WTC11 (cell line): ENCODE results near the gene TMEM234. TPM values are rescaled to one million over a fixed set of nuclear protein-coding genes. Genes with fewer than 3 reads are reported as not detected.

Experiments used
- ATAC-seq: fragments of 200-7000 bp; cut with Tn5 transposase; 2 replicates; pipeline ENCODE4 v1.10.0; 2021; ENCODE audit warnings: mild to moderate bottlenecking, moderate library complexity
- CTCF ChIA-PET: fragments of 300-600 bp; sonication (Branson Sonifier 250); formaldehyde crosslinking; loops from one replicate; lab custom pipeline; 2021; ENCODE audit warnings: antibody characterized with exemption; lab: Charles Lee
- POLR2A ChIA-PET: fragments of 350-600 bp; sonication (Branson Sonifier 250); formaldehyde crosslinking; loops from one replicate; lab custom pipeline; 2021; ENCODE audit warnings: antibody characterized with exemption; lab: Charles Lee
- DNase-seq: peaks from one replicate; pipeline ENCODE4 v3.0.0; 2021; ENCODE audit warnings: low spot score
- H3K27ac Mint-ChIP-seq: 2 replicates; pipeline ENCODE4 v1.8.0; 2021; ENCODE audit warnings: mixed read lengths
- H3K27me3 Mint-ChIP-seq: 2 replicates; pipeline ENCODE4 v1.8.0; 2021; ENCODE audit warnings: low read depth, mild to moderate bottlenecking, moderate library complexity, mixed read lengths
- H3K36me3 Mint-ChIP-seq: 2 replicates; pipeline ENCODE4 v1.8.0; 2021; ENCODE audit warnings: mixed read lengths
- H3K4me1 Mint-ChIP-seq: 2 replicates; pipeline ENCODE4 v1.8.0; 2022; ENCODE audit warnings: mixed read lengths
- H3K4me3 Mint-ChIP-seq: 2 replicates; pipeline ENCODE4 v1.8.0; 2021; ENCODE audit warnings: mild to moderate bottlenecking, moderate library complexity, mixed read lengths
- H3K9me3 Mint-ChIP-seq: 2 replicates; pipeline ENCODE4 v1.8.0; 2021; ENCODE audit warnings: mixed read lengths
- ATF3 ChIP-seq: sonication (generic); formaldehyde crosslinking; conservative IDR thresholded peaks from 2 replicates; pipeline ENCODE4 v1.8.1; 2022; ENCODE audit warnings: mild to moderate bottlenecking, missing genetic modification reagents
- CBFB ChIP-seq: sonication (generic); formaldehyde crosslinking; IDR thresholded peaks from 2 replicates; pipeline ENCODE4 v1.8.1; 2022; ENCODE audit warnings: mild to moderate bottlenecking, low read depth, missing genetic modification reagents
- CTCF ChIP-seq: fragments of 200-600 bp; IDR thresholded peaks from 2 replicates; pipeline ENCODE4 v1.8.0; 2022; ENCODE audit warnings: antibody characterized with exemption
- FOXK1 ChIP-seq: sonication (generic); formaldehyde crosslinking; IDR thresholded peaks from 2 replicates; pipeline ENCODE4 v1.8.0; 2022; ENCODE audit warnings: mild to moderate bottlenecking, moderate library complexity, missing genetic modification reagents
- JAZF1 ChIP-seq: fragments of 250-450 bp; sonication (Bioruptor Pico); IDR thresholded peaks from 2 replicates; pipeline ENCODE4 v1.9.0; 2021; ENCODE audit warnings: moderate library complexity, mild to moderate bottlenecking, inconsistent platforms
- JUN ChIP-seq: sonication (generic); formaldehyde crosslinking; IDR thresholded peaks from 2 replicates; pipeline ENCODE4 v1.8.0; 2023; ENCODE audit warnings: mild to moderate bottlenecking, missing genetic modification reagents
- MXD4 ChIP-seq: fragments of 250-450 bp; sonication (Bioruptor Pico); IDR thresholded peaks from 2 replicates; pipeline ENCODE4 v1.8.0; 2021; ENCODE audit warnings: mild to moderate bottlenecking, moderate library complexity, borderline replicate concordance
- MYBL2 ChIP-seq: sonication (generic); formaldehyde crosslinking; IDR thresholded peaks from 2 replicates; pipeline ENCODE4 v1.8.1; 2023; ENCODE audit warnings: mild to moderate bottlenecking, moderate library complexity, missing genetic modification reagents
- NFATC4 ChIP-seq: fragments of 250-450 bp; sonication (Bioruptor Pico); IDR thresholded peaks from 2 replicates; pipeline ENCODE4 v1.9.0; 2021; ENCODE audit warnings: mild to moderate bottlenecking
- PREB ChIP-seq: sonication (generic); formaldehyde crosslinking; IDR thresholded peaks from 2 replicates; pipeline ENCODE4 v1.8.1; 2022; ENCODE audit warnings: mild to moderate bottlenecking, missing genetic modification reagents, moderate library complexity, borderline replicate concordance
- PRRX2 ChIP-seq: fragments of 250-450 bp; sonication (Bioruptor Pico); IDR thresholded peaks from 2 replicates; pipeline ENCODE4 v1.8.0; 2021; ENCODE audit warnings: mild to moderate bottlenecking
- RORB ChIP-seq: fragments of 250-450 bp; sonication (Bioruptor Pico); IDR thresholded peaks from 2 replicates; pipeline ENCODE4 v1.9.0; 2021; ENCODE audit warnings: mild to moderate bottlenecking
- SMAD3 ChIP-seq: sonication (generic); formaldehyde crosslinking; IDR thresholded peaks from 2 replicates; pipeline ENCODE4 v1.8.0; 2022; ENCODE audit warnings: missing genetic modification reagents, mild to moderate bottlenecking, borderline replicate concordance
- SP1 ChIP-seq: sonication (generic); formaldehyde crosslinking; conservative IDR thresholded peaks from 2 replicates; pipeline ENCODE4 v1.8.1; 2022; ENCODE audit warnings: missing genetic modification reagents
- ZNF263 ChIP-seq: sonication (generic); formaldehyde crosslinking; IDR thresholded peaks from 2 replicates; pipeline ENCODE4 v1.8.1; 2022; ENCODE audit warnings: low read depth, mild to moderate bottlenecking, moderate library complexity, missing genetic modification reagents
- total RNA-seq: library from RNA; stranded (reverse); gene quantifications from 3 replicates; pipeline ENCODE4 v1.2.3, GENCODE V29; 2021
- TF ChIP-seq, protein P1 (sequence below): sonication (generic); formaldehyde crosslinking; IDR thresholded peaks from 2 replicates; pipeline ENCODE4 v1.8.1; 2023; ENCODE audit warnings: mild to moderate bottlenecking, missing genetic modification reagents
- TF ChIP-seq, protein P2 (sequence below): fragments of 250-450 bp; sonication (Bioruptor Pico); IDR thresholded peaks from 2 replicates; pipeline ENCODE4 v1.9.0; 2021; ENCODE audit warnings: moderate library complexity, mild to moderate bottlenecking, inconsistent platforms, borderline replicate concordance
- TF ChIP-seq, protein P3 (sequence below): sonication (generic); formaldehyde crosslinking; IDR thresholded peaks from 2 replicates; pipeline ENCODE4 v1.8.0; 2022; ENCODE audit warnings: mild to moderate bottlenecking, missing genetic modification reagents
- TF ChIP-seq, protein P4 (sequence below): sonication (generic); formaldehyde crosslinking; IDR thresholded peaks from 2 replicates; pipeline ENCODE4 v1.8.1; 2022; ENCODE audit warnings: low read depth, missing genetic modification reagents, borderline replicate concordance
- TF ChIP-seq, protein P5 (sequence below): sonication (generic); formaldehyde crosslinking; IDR thresholded peaks from 2 replicates; pipeline ENCODE4 v1.8.1; 2022; ENCODE audit warnings: mild to moderate bottlenecking, moderate library complexity, missing genetic modification reagents

The TMEM234 gene
- total RNA-seq, 1 experiment from 2014 or later = 11.9 TPM

DNA sequence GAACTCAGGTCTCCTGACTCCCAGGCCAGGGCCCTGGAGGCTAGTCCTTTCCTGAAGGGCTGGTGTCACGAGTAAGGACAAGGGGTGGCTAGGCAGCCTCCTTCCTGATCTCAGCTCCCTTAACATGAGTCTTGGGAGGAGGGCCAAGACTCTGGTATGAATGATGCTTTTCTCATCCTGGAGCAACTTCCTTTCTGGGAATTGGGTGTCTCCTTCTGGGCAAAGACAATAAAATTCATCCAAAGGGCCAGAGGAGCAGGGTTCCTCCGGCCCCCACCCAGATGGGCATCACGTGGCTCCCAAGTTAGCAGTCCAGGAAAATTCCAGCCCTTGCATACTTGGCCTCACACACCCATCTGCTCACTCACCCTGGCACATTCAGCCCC, 24.7 kb upstream of the TMEM234 start, which contains the start of gene FAM167B:
Gene FAM167B (plus strand): TSS at position 335 of the 386 bp plus-strand sequence. CDS start 200 bp downstream, outside the sequence.
- TF ChIP-seq, protein P1, sequence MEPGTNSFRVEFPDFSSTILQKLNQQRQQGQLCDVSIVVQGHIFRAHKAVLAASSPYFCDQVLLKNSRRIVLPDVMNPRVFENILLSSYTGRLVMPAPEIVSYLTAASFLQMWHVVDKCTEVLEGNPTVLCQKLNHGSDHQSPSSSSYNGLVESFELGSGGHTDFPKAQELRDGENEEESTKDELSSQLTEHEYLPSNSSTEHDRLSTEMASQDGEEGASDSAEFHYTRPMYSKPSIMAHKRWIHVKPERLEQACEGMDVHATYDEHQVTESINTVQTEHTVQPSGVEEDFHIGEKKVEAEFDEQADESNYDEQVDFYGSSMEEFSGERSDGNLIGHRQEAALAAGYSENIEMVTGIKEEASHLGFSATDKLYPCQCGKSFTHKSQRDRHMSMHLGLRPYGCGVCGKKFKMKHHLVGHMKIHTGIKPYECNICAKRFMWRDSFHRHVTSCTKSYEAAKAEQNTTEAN (CRISPR knock-in tag) = no peak
- TF ChIP-seq, protein P2, sequence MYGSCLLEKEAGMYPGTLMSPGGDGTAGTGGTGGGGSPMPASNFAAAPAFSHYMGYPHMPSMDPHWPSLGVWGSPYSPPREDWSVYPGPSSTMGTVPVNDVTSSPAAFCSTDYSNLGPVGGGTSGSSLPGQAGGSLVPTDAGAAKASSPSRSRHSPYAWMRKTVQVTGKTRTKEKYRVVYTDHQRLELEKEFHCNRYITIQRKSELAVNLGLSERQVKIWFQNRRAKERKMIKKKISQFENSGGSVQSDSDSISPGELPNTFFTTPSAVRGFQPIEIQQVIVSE = no peak
- TF ChIP-seq JAZF1 (CRISPR knock-in tag) = no peak
- TF ChIP-seq, protein P3, sequence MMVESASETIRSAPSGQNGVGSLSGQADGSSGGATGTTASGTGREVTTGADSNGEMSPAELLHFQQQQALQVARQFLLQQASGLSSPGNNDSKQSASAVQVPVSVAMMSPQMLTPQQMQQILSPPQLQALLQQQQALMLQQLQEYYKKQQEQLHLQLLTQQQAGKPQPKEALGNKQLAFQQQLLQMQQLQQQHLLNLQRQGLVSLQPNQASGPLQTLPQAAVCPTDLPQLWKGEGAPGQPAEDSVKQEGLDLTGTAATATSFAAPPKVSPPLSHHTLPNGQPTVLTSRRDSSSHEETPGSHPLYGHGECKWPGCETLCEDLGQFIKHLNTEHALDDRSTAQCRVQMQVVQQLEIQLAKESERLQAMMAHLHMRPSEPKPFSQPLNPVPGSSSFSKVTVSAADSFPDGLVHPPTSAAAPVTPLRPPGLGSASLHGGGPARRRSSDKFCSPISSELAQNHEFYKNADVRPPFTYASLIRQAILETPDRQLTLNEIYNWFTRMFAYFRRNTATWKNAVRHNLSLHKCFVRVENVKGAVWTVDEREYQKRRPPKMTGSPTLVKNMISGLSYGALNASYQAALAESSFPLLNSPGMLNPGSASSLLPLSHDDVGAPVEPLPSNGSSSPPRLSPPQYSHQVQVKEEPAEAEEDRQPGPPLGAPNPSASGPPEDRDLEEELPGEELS (CRISPR knock-in tag) = no peak
- no peak for TF ChIP-seq PREB
- TF ChIP-seq MYBL2 = no peak
- TF ChIP-seq ATF3 = no peak
- TF ChIP-seq FOXK1 (CRISPR knock-in tag) = no peak
- no peak for TF ChIP-seq SMAD3 (CRISPR knock-in tag)
- no peak for TF ChIP-seq NFATC4 (CRISPR knock-in tag)
- TF ChIP-seq PRRX2 = no peak
- no peak for TF ChIP-seq SP1
- no peak for TF ChIP-seq ZNF263
- no peak for TF ChIP-seq MXD4
- TF ChIP-seq CTCF = no peak
- no peak for TF ChIP-seq JUN (CRISPR knock-in tag)
- TF ChIP-seq CBFB (CRISPR knock-in tag) = no peak
- no peak for TF ChIP-seq RORB
- TF ChIP-seq, protein P4, sequence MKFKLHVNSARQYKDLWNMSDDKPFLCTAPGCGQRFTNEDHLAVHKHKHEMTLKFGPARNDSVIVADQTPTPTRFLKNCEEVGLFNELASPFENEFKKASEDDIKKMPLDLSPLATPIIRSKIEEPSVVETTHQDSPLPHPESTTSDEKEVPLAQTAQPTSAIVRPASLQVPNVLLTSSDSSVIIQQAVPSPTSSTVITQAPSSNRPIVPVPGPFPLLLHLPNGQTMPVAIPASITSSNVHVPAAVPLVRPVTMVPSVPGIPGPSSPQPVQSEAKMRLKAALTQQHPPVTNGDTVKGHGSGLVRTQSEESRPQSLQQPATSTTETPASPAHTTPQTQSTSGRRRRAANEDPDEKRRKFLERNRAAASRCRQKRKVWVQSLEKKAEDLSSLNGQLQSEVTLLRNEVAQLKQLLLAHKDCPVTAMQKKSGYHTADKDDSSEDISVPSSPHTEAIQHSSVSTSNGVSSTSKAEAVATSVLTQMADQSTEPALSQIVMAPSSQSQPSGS (CRISPR knock-in tag) = no peak
- TF ChIP-seq, protein P5, sequence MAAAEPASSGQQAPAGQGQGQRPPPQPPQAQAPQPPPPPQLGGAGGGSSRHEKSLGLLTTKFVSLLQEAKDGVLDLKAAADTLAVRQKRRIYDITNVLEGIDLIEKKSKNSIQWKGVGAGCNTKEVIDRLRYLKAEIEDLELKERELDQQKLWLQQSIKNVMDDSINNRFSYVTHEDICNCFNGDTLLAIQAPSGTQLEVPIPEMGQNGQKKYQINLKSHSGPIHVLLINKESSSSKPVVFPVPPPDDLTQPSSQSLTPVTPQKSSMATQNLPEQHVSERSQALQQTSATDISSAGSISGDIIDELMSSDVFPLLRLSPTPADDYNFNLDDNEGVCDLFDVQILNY (CRISPR knock-in tag) = no peak
- no peaks in the 10 kb centered on the region for H3K9me3 Mint-ChIP-seq
- H3K4me3 Mint-ChIP-seq = 0 out of 2 replicates have a peak within 1 kb of the TSS, but pooled peaks have one; percentile 26
- ChIA-PET CTCF (interaction anchor here (2.5 to 6.1 kb wide), 3 partner anchors 12 to 70 kb away, joined by 11 to 69 read pairs (median 22); no protein-coding TSS in a partner anchor), POLR2A (interaction anchor here (0.6 kb wide), 1 partner anchor 24 kb away, joined by 5 read pairs; no protein-coding TSS in a partner anchor)
- peak within 1 kb of the TSS; percentile 48 for H3K27ac Mint-ChIP-seq
- H3K36me3 Mint-ChIP-seq = no peaks in the 10 kb centered on the region
- no peak for ATAC-seq
- H3K4me1 Mint-ChIP-seq = peaks cover 42% of the 10 kb centered on the region
- DNase-seq = no peak
- H3K27me3 Mint-ChIP-seq = peaks cover 4% of the 10 kb centered on the region
